Effector memory CD8-positive, alpha-beta T cell (primary cell): Measurements from ENCODE around the gene BPIFB1.

ENCODE experiments used
- ATAC-seq: fragments of 150-1000 bp; cut with Tn5 transposase; replicated peaks from 2 replicates; pipeline ENCODE4 v1.10.0; 2021; ENCODE audit warnings: mild to moderate bottlenecking, moderate library complexity
- DNase-seq, 3 experiments: peaks; one replicate each; pipeline ENCODE4 v3.0.0; 2021
- H3K27ac Mint-ChIP-seq, 2 donors: one replicate each; pipeline ENCODE4 v1.8.0; 2022; ENCODE audit warnings: mild to moderate bottlenecking in 2 of 2, mixed read lengths in 2 of 2, moderate library complexity in 2 of 2
- H3K27me3 Mint-ChIP-seq, 2 donors: one replicate each; pipeline ENCODE4 v1.8.0; 2022; ENCODE audit warnings: mixed read lengths in 2 of 2
- H3K36me3 Mint-ChIP-seq: one replicate; pipeline ENCODE4 v1.8.0; 2022; ENCODE audit warnings: mild to moderate bottlenecking, moderate library complexity, mixed read lengths; ENCODE audit not compliant: insufficient read depth
- H3K4me1 Mint-ChIP-seq, 2 donors: one replicate each; pipeline ENCODE4 v1.8.0; 2022; ENCODE audit warnings: low read depth in 2 of 2, mixed read lengths in 2 of 2
- H3K4me3 Mint-ChIP-seq, 2 donors: one replicate each; pipeline ENCODE4 v1.8.0; 2022; ENCODE audit warnings: mild to moderate bottlenecking in 2 of 2, mixed read lengths in 2 of 2, moderate library complexity in 2 of 2
- H3K9me3 Mint-ChIP-seq, 2 donors: one replicate each; pipeline ENCODE4 v1.8.0; 2022; ENCODE audit warnings: mixed read lengths in 2 of 2

The BPIFB1 gene

GRCh38 chr20:33328157-33329137 is 45.4 kb downstream of the BPIFB1 start:
- H3K9me3 Mint-ChIP-seq = no peaks in the 10 kb centered on the region
- H3K27me3 Mint-ChIP-seq = peaks cover 21 to 56% of the 10 kb centered on the region in 2 donors
- H3K4me1 Mint-ChIP-seq = no peaks in the 10 kb centered on the region
- no peak overlapping the region for H3K4me3 Mint-ChIP-seq
- H3K36me3 Mint-ChIP-seq = peaks cover 3% of the 10 kb centered on the region
- peak overlapping the region in 1 of 2 donors; percentile 26 for H3K27ac Mint-ChIP-seq
- ATAC-seq (no peak), DNase-seq (no peak)

- H3K27me3 Mint-ChIP-seq = peaks cover 24 to 42% of the 10 kb centered on the region in 2 donors
- H3K36me3 Mint-ChIP-seq = peaks cover 6% of the 10 kb centered on the region
- H3K27ac Mint-ChIP-seq = no peak overlapping the region
Measured at GRCh38 chr20:33332905-33333456, 50.0 kb downstream of the BPIFB1 start.

GRCh38 chr20:33333616-33334015 is 50.6 kb downstream of the BPIFB1 start:
- ATAC-seq (no peak), DNase-seq (no peak)
- Mint-ChIP-seq H3K27me3 (peaks cover 17 to 36% of the 10 kb centered on the region in 2 donors), H3K4me3 (no peak overlapping the region), H3K27ac (no peak overlapping the region), H3K4me1 (no peaks in the 10 kb centered on the region), H3K9me3 (no peaks in the 10 kb centered on the region), H3K36me3 (peaks cover 4% of the 10 kb centered on the region)

More at GRCh38 chr20:33332905-33333456, 50.0 kb downstream of the BPIFB1 start:
- ATAC-seq = no peak
- no peak overlapping the region for H3K4me3 Mint-ChIP-seq
- no peaks in the 10 kb centered on the region for H3K9me3 Mint-ChIP-seq
- no peaks in the 10 kb centered on the region for H3K4me1 Mint-ChIP-seq
- DNase-seq = no peak

- H3K27ac Mint-ChIP-seq = no peak overlapping the region
- H3K27me3 Mint-ChIP-seq = peaks cover 13 to 31% of the 10 kb centered on the region in 2 donors
- no peaks in the 10 kb centered on the region for H3K4me1 Mint-ChIP-seq
- peaks cover 4% of the 10 kb centered on the region for H3K36me3 Mint-ChIP-seq
- ATAC-seq (no peak), DNase-seq (no peak)
- no peaks in the 10 kb centered on the region for H3K9me3 Mint-ChIP-seq
- H3K4me3 Mint-ChIP-seq = no peak overlapping the region
Measured at GRCh38 chr20:33334111-33334510, 51.1 kb downstream of the BPIFB1 start.

GRCh38 chr20:33336375-33336774 is 53.4 kb downstream of the BPIFB1 start:
- Mint-ChIP-seq H3K27ac (no peak overlapping the region), H3K36me3 (peaks cover 4% of the 10 kb centered on the region), H3K27me3 (peaks cover 7 to 20% of the 10 kb centered on the region in 2 donors), H3K4me1 (no peaks in the 10 kb centered on the region), H3K4me3 (no peak overlapping the region), H3K9me3 (no peaks in the 10 kb centered on the region)
- DNase-seq = no peak
- no peak for ATAC-seq

GRCh38 chr20:33337119-33337518 is 54.1 kb downstream of the BPIFB1 start:
- Mint-ChIP-seq H3K36me3 (peaks cover 4% of the 10 kb centered on the region), H3K27ac (no peak overlapping the region), H3K9me3 (no peaks in the 10 kb centered on the region), H3K27me3 (peaks cover 7 to 20% of the 10 kb centered on the region in 2 donors), H3K4me3 (no peak overlapping the region), H3K4me1 (no peaks in the 10 kb centered on the region)
- DNase-seq = no peak
- ATAC-seq = no peak

- Mint-ChIP-seq H3K27me3 (peaks cover 7 to 14% of the 10 kb centered on the region in 2 donors), H3K36me3 (peaks cover 4% of the 10 kb centered on the region), H3K27ac (no peak overlapping the region), H3K4me1 (no peaks in the 10 kb centered on the region), H3K4me3 (no peak overlapping the region), H3K9me3 (no peaks in the 10 kb centered on the region)
- ATAC-seq (no peak), DNase-seq (no peak)
Measured at GRCh38 chr20:33337531-33338165, 54.6 kb downstream of the BPIFB1 start.

- peaks cover 4% of the 10 kb centered on the region for H3K36me3 Mint-ChIP-seq
- no peaks in the 10 kb centered on the region for H3K9me3 Mint-ChIP-seq
- ATAC-seq (no peak), DNase-seq (no peak)
- H3K27ac Mint-ChIP-seq = no peak overlapping the region
- H3K4me3 Mint-ChIP-seq = no peak overlapping the region
- H3K27me3 Mint-ChIP-seq = peaks cover 7 to 10% of the 10 kb centered on the region in 2 donors
- H3K4me1 Mint-ChIP-seq = no peaks in the 10 kb centered on the region
Measured at GRCh38 chr20:33338467-33339258, 55.6 kb downstream of the BPIFB1 start.

- DNase-seq (no peak), ATAC-seq (no peak)
- H3K27ac Mint-ChIP-seq = no peak overlapping the region
- H3K36me3 Mint-ChIP-seq = peaks cover 4% of the 10 kb centered on the region
- no peaks in the 10 kb centered on the region for H3K4me1 Mint-ChIP-seq
- peaks cover 7 to 10% of the 10 kb centered on the region in 2 donors for H3K27me3 Mint-ChIP-seq
- H3K9me3 Mint-ChIP-seq = no peaks in the 10 kb centered on the region
- no peak overlapping the region for H3K4me3 Mint-ChIP-seq
Measured at GRCh38 chr20:33339515-33340058, 56.6 kb downstream of the BPIFB1 start.

GRCh38 chr20:33343521-33343920 is 60.5 kb downstream of the BPIFB1 start:
- ATAC-seq = no peak
- Mint-ChIP-seq H3K36me3 (no peaks in the 10 kb centered on the region), H3K4me1 (no peaks in the 10 kb centered on the region), H3K9me3 (no peaks in the 10 kb centered on the region), H3K27ac (peak overlapping the region in 1 of 2 donors; percentile 7), H3K27me3 (no peaks in the 10 kb centered on the region), H3K4me3 (no peak overlapping the region)
- no peak for DNase-seq

- H3K9me3 Mint-ChIP-seq = no peaks in the 10 kb centered on the region
- no peak for ATAC-seq
- DNase-seq = no peak
- H3K36me3 Mint-ChIP-seq = peaks cover 3% of the 10 kb centered on the region
- H3K4me3 Mint-ChIP-seq = no peak overlapping the region
- H3K27ac Mint-ChIP-seq = no peak overlapping the region
- H3K4me1 Mint-ChIP-seq = peaks cover 0 to 7% of the 10 kb centered on the region in 2 donors
- H3K27me3 Mint-ChIP-seq = no peaks in the 10 kb centered on the region
Measured at GRCh38 chr20:33345342-33345741, 62.3 kb downstream of the BPIFB1 start.

GRCh38 chr20:33348136-33348937 is 65.3 kb downstream of the BPIFB1 start:
- H3K27ac Mint-ChIP-seq = peak overlapping the region in 1 of 2 donors; percentile 35

More at GRCh38 chr20:33348136-33348937, 65.3 kb downstream of the BPIFB1 start:
- peaks cover 0 to 12% of the 10 kb centered on the region in 2 donors for H3K4me1 Mint-ChIP-seq
- no peak overlapping the region for H3K4me3 Mint-ChIP-seq
- no peaks in the 10 kb centered on the region for H3K9me3 Mint-ChIP-seq
- DNase-seq (no peak), ATAC-seq (no peak)
- H3K36me3 Mint-ChIP-seq = peaks cover 4% of the 10 kb centered on the region
- H3K27me3 Mint-ChIP-seq = no peaks in the 10 kb centered on the region
